Chondrocyte (in vitro differentiated cells): Measurements from ENCODE around the gene KLHL26. TPM values are rescaled to one million over a fixed set of nuclear protein-coding genes. Genes with fewer than 3 reads are reported as not detected.

Experiments
- DNase-seq: peaks from one replicate; pipeline ENCODE4 v3.0.0; 2021; ENCODE audit warnings: mixed read lengths, low spot score
- H3K27ac Mint-ChIP-seq: one replicate; pipeline ENCODE4 v1.8.0; 2021; ENCODE audit warnings: mild to moderate bottlenecking, moderate library complexity, mixed read lengths; ENCODE audit not compliant: unreplicated experiment
- H3K27me3 Mint-ChIP-seq: 2 replicates; pipeline ENCODE4 v1.8.0; 2021; ENCODE audit warnings: low read depth, mixed read lengths
- H3K36me3 Mint-ChIP-seq: 2 replicates; pipeline ENCODE4 v1.8.0; 2021; ENCODE audit warnings: low read depth, mixed read lengths
- H3K4me1 Mint-ChIP-seq: 2 replicates; pipeline ENCODE4 v1.8.0; 2021; ENCODE audit warnings: low read depth, mild to moderate bottlenecking, mixed read lengths
- H3K4me3 Mint-ChIP-seq: one replicate; pipeline ENCODE4 v1.8.0; 2021; ENCODE audit warnings: mild to moderate bottlenecking, moderate library complexity, mixed read lengths; ENCODE audit not compliant: unreplicated experiment
- H3K9me3 Mint-ChIP-seq: 2 replicates; pipeline ENCODE4 v1.8.0; 2021; ENCODE audit warnings: low read depth, mixed read lengths
- CTCF ChIP-seq: fragments of 200-600 bp; sonication (generic); IDR thresholded peaks from 2 replicates; pipeline ENCODE4 v1.5.0; 2021; ENCODE audit warnings: antibody characterized with exemption, mild to moderate bottlenecking, moderate library complexity
- total RNA-seq: library from RNA; stranded (reverse); gene quantifications from 3 replicates; pipeline ENCODE4 v1.2.1, GENCODE V29; 2021

The KLHL26 gene
- total RNA-seq, 1 donor from 2014 or later = 9.8 TPM

- H3K4me1 Mint-ChIP-seq = peaks cover 18% of the 10 kb centered on the region
- peak; percentile 17 for TF ChIP-seq CTCF
- H3K9me3 Mint-ChIP-seq = no peaks in the 10 kb centered on the region
- no peaks in the 10 kb centered on the region for H3K27me3 Mint-ChIP-seq
- no peaks in the 10 kb centered on the region for H3K36me3 Mint-ChIP-seq
- no peak for DNase-seq
- no peak overlapping the region for H3K27ac Mint-ChIP-seq
- H3K4me3 Mint-ChIP-seq = no peak overlapping the region
Measured at GRCh38 chr19:18644196-18645034, 7.6 kb downstream of the KLHL26 start.

- Mint-ChIP-seq H3K9me3 (no peaks in the 10 kb centered on the region), H3K27ac (no peak overlapping the region), H3K36me3 (no peaks in the 10 kb centered on the region), H3K4me3 (no peak overlapping the region), H3K4me1 (peaks cover 24% of the 10 kb centered on the region), H3K27me3 (no peaks in the 10 kb centered on the region)
- DNase-seq = no peak
- TF ChIP-seq CTCF = no peak
Measured at GRCh38 chr19:18645035-18645511, 8.2 kb downstream of the KLHL26 start.

- peaks cover 40% of the 10 kb centered on the region for H3K4me1 Mint-ChIP-seq
- H3K27ac Mint-ChIP-seq = no peak overlapping the region
- no peak overlapping the region for H3K4me3 Mint-ChIP-seq
- H3K27me3 Mint-ChIP-seq = no peaks in the 10 kb centered on the region
- no peak for TF ChIP-seq CTCF
- no peaks in the 10 kb centered on the region for H3K36me3 Mint-ChIP-seq
- no peak for DNase-seq
- H3K9me3 Mint-ChIP-seq = no peaks in the 10 kb centered on the region
Measured at GRCh38 chr19:18646535-18647370, 9.9 kb downstream of the KLHL26 start.

- Mint-ChIP-seq H3K36me3 (no peaks in the 10 kb centered on the region), H3K27ac (no peak overlapping the region), H3K9me3 (no peaks in the 10 kb centered on the region), H3K4me3 (no peak overlapping the region), H3K4me1 (peaks cover 43% of the 10 kb centered on the region), H3K27me3 (no peaks in the 10 kb centered on the region)
- DNase-seq = no peak
- TF ChIP-seq CTCF = no peak
Measured at GRCh38 chr19:18647371-18647767, 10.5 kb downstream of the KLHL26 start.

GRCh38 chr19:18647807-18648206 is 11.0 kb downstream of the KLHL26 start:
- H3K4me1 Mint-ChIP-seq = peaks cover 43% of the 10 kb centered on the region
- H3K27ac Mint-ChIP-seq = no peak overlapping the region
- no peak overlapping the region for H3K4me3 Mint-ChIP-seq
- no peaks in the 10 kb centered on the region for H3K36me3 Mint-ChIP-seq
- no peaks in the 10 kb centered on the region for H3K9me3 Mint-ChIP-seq
- H3K27me3 Mint-ChIP-seq = no peaks in the 10 kb centered on the region
- TF ChIP-seq CTCF = no peak
- DNase-seq = no peak
